LNCaP clone FGC (cell line): Measurements from ENCODE around the gene RANBP9.

Experiments used
- DNase-seq: peaks from one replicate; pipeline ENCODE4 v3.0.0-alpha.2; 2011; ENCODE audit warnings: low read depth
- H3K4me3 ChIP-seq: 2 replicates; pipeline ENCODE4 v1.5.1; 2011; ENCODE audit warnings: mild to moderate bottlenecking, low read depth, low read length, control low read depth
- TF ChIP-seq, protein P1 (sequence below): IDR thresholded peaks from 2 replicates; pipeline ENCODE4 v1.5.1; 2012; ENCODE audit warnings: mild to moderate bottlenecking; ENCODE audit not compliant: control insufficient read depth, insufficient read depth; ENCODE audit errors: extremely low read depth

RANBP9 gene

DNA sequence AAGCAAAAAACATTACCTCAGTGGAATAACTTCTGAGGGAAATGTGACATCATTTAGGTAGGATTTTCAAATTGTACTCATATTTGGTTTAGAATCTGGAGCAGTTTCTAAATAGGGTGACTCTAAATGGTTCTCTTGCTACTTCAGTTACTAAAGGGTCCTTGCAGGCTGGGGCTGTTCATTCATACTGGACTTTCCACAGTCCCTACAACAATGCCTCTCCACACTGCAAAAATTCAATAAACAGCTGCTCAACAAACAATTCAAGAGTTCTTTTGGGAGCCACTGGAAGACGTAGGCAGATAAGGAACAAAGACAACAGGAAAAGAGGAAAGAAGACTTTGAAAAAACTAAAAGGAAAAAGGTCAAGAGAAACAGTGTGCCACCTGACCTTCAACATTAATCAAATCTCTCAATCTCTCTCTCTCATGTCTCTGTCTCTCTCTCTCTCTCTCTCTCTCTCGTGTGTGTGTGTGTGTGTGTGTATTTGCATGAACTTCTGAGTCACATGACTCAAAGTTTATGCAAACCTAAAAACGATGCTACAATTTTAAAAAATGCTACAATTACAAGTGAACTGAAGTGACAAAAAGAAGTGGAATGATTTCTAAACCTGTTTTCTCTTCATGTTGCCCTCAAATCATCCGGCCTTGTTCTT is 82.0 kb downstream of the RANBP9 start:
- H3K4me3 ChIP-seq = no peak overlapping the region
- DNase-seq = no peak
- TF ChIP-seq, protein P1, sequence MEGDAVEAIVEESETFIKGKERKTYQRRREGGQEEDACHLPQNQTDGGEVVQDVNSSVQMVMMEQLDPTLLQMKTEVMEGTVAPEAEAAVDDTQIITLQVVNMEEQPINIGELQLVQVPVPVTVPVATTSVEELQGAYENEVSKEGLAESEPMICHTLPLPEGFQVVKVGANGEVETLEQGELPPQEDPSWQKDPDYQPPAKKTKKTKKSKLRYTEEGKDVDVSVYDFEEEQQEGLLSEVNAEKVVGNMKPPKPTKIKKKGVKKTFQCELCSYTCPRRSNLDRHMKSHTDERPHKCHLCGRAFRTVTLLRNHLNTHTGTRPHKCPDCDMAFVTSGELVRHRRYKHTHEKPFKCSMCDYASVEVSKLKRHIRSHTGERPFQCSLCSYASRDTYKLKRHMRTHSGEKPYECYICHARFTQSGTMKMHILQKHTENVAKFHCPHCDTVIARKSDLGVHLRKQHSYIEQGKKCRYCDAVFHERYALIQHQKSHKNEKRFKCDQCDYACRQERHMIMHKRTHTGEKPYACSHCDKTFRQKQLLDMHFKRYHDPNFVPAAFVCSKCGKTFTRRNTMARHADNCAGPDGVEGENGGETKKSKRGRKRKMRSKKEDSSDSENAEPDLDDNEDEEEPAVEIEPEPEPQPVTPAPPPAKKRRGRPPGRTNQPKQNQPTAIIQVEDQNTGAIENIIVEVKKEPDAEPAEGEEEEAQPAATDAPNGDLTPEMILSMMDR = no peak

DNA sequence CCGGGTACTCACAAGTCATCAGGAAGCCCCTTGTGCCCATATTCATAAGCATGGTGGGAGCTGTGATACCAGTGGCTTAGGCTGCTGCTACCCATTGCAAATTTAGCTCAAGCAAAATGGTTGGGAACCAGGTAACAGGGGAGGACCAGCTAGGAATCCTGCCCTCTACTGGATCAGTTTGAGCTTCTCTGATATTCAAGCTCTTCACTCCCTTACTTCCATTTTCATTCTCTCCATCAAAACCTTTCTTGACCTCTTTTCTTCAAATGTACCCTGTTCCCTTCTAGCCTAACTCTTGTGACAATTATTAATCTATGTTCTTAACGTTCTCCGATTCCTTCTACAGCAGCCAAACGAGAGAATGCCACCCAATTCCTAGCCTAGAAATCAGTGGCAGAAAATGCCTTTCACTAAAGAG is 86.8 kb downstream of the RANBP9 start:
- H3K4me3 ChIP-seq = no peak overlapping the region
- TF ChIP-seq, protein P1 = peak; percentile 51
- DNase-seq = no peak

DNA sequence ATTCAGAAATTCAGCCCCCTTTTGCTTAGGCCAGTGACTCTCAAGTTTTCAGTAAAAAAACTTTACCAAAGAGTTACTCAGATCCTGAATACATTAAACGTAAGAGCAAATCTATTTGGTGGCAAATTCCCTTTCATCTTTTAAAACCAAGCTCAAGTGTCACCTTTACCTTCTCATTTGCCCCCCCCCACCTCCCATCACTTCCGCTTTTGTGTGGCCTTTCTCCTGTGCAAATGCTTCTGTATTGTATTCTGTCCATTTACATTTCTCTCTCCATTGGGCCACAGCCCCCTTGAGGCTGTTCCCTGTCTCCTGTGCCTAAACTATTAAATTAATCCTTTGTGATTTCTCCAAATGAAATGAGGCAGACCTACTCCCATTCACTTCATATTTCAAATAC is 94.6 kb downstream of the RANBP9 start:
- no peak overlapping the region for H3K4me3 ChIP-seq
- DNase-seq = no peak
- TF ChIP-seq, protein P1 = no peak

DNA sequence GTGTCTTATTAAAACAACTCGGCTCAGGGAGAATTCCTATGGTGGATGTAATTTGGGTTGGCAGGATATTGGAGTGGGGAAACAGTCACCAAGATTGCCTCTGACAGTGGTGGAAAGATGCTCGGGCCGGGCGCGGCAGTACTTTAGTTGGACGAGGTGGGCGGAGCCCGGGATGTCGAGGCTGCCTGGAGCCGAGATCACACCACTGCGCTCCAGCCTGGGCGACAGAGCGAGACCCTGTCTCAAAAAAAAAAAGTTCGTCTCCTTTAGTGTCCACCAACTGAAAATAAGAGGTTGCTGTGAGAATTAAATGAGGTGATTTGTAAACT is 95.9 kb downstream of the RANBP9 start:
- DNase-seq = no peak
- peak overlapping the region; percentile 75 for H3K4me3 ChIP-seq

DNA sequence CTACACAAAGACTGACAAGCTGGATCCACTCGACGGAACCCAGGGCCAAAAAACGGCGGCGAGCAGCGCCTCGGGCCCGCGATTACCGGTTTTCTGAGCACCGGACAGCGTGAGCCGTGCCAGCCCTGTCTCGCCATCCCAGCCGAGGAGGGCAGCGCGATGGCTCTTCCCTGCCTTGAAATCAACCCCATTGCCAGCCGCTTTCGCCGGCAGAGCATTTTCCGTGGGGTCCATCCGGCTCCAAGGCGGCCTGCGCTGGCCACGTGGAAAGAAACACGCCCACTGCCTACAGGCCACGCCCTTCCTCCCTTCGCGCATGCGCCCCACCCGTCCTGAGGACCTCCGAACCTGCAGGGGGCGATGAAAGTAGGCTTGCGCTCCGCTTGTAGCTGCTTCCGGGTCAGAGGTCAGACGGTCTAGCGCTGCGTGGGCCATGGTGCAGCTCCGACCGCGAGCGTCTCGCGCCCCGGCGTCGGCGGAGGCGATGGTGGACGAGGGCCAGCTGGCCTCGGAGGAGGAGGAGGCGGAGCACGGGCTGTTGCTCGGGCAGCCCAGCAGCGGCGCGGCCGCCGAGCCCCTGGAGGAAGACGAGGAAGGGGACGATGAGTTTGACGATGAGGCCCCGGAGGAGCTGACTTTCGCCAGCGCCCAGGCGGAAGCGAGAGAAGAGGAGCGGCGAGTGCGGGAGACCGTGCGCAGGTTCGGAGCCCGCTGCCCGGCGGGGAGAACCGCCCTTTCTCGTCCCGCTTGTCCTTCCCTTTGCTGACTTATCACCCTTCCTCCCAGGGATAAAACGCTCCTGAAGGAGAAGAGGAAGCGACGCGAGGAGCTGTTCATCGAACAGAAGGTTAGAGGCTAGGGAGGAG is 96.5 kb downstream of the RANBP9 start, which contains the start of gene NOL7:
NOL7 (plus strand) TSS at position 410 of the 866 bp plus-strand sequence; CDS start at position 434, 24 bp downstream.
- TF ChIP-seq, protein P1 = peak; percentile 98
- peak within 1 kb of the TSS; percentile 75 for H3K4me3 ChIP-seq
- DNase-seq = peak; percentile 96

More for the DNA sequence above, 95.9 kb downstream of the RANBP9 start:
- TF ChIP-seq, protein P1 = no peak

DNA sequence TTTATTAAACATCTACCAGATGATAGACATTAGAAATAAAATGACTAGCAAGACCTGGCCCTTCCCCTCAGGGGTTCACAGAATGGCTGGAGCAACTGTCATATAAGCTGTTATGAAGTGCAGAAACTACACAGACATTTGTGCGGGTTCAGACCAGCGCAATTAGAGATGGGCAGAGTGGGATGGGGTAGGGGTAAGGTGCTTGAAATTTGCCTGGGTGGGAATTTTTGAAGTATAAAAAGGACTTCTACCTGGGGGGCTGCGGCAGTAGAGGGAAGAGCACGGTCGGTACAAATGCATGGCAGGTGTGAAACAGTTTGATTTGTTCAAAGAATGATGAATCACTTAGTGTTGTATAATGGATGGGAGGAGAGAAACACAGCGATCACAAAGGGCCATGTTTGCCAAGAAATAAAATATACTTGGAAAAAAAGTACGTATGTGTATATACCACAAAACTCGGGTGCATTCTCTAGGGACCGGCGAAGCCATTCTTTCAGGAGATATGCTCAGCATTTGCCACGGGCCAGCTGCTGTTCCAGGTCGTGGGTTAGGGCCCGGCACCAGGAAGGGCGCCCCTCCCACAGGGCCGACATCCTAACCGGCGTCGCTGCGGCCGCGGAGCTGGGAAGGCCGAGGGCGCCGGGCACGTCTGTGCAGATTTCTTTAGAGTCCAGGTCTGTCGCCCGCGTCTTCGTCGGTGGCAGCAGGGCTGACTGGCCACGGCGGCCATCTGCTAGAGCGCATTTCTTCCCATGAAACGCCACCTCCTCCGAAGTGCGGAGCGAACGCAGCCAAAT is 97.3 kb downstream of the RANBP9 start:
- TF ChIP-seq, protein P1 = no peak
- no peak for DNase-seq
- H3K4me3 ChIP-seq = peak overlapping the region; percentile 75
